Smooth muscle cell (in vitro differentiated cells): ENCODE measurements around the gene NACC2. TPM values are rescaled to one million over a fixed set of nuclear protein-coding genes. Genes with fewer than 3 reads are reported as not detected.

Experiments
- DNase-seq: peaks from one replicate; lab custom pipeline; 2025; ENCODE audit not compliant: unreplicated experiment; lab: John Stamatoyannopoulos, UW
- H2AFZ ChIP-seq: fragments of 200-600 bp; sonication (generic); 2 replicates; pipeline ENCODE4 v1.6.0; 2016; ENCODE audit warnings: antibody characterized with exemption, low read depth, mild to moderate bottlenecking
- H3F3A ChIP-seq: fragments of 200-600 bp; sonication (generic); 2 replicates; pipeline ENCODE4 v1.6.0; 2017; ENCODE audit warnings: antibody characterized with exemption, low read depth
- H3K27ac ChIP-seq: fragments of 200-600 bp; sonication (generic); 2 replicates; pipeline ENCODE4 v1.5.1; 2016; ENCODE audit warnings: low read depth, mild to moderate bottlenecking
- H3K27me3 ChIP-seq: fragments of 200-600 bp; sonication (generic); 2 replicates; pipeline ENCODE4 v1.6.1; 2016; ENCODE audit warnings: low read depth, mild to moderate bottlenecking
- H3K36me3 ChIP-seq: fragments of 200-600 bp; sonication (generic); 2 replicates; pipeline ENCODE4 v1.5.1; 2016; ENCODE audit warnings: low read depth
- H3K4me1 ChIP-seq: fragments of 200-600 bp; sonication (generic); 2 replicates; pipeline ENCODE4 v1.5.1; 2016; ENCODE audit warnings: low read depth
- H3K4me2 ChIP-seq: fragments of 200-600 bp; sonication (generic); 2 replicates; pipeline ENCODE4 v1.6.0; 2016; ENCODE audit warnings: mild to moderate bottlenecking
- H3K4me3 ChIP-seq: fragments of 200-600 bp; sonication (generic); 2 replicates; pipeline ENCODE4 v1.5.1; 2016; ENCODE audit warnings: mild to moderate bottlenecking
- H3K79me2 ChIP-seq: fragments of 200-600 bp; sonication (generic); 2 replicates; pipeline ENCODE4 v1.6.0; 2016; ENCODE audit warnings: low read depth, mild to moderate bottlenecking
- H3K9ac ChIP-seq: fragments of 200-600 bp; sonication (generic); 2 replicates; pipeline ENCODE4 v1.6.0; 2016; ENCODE audit warnings: low read depth
- H3K9me3 ChIP-seq: fragments of 200-600 bp; sonication (generic); replicated peaks from 2 replicates; pipeline ENCODE4 v1.5.1; 2016; ENCODE audit warnings: low read depth
- H4K20me1 ChIP-seq: fragments of 200-600 bp; sonication (generic); 2 replicates; pipeline ENCODE4 v1.6.0; 2016; ENCODE audit warnings: low read depth
- WGBS: methylation state at CpG from one replicate; pipeline ENCODE4 v1.1.7; 2016; ENCODE audit warnings: low lambda C conversion rate; 5-methylcytosine and 5-hydroxymethylcytosine counted together
- polyA plus RNA-seq: library from polyadenylated mRNA; unstranded; fragments of >200 nt; fragmentation: Nextera tagmentation; extraction: Ambion mirVana; gene quantifications from 2 replicates; pipeline ENCODE4 v1.2.1, GENCODE V29; 2016
- total RNA-seq: library from RNA; depleted of rRNA; stranded (reverse); fragments of >200 nt; gene quantifications from 2 replicates; pipeline ENCODE4 v1.2.3, GENCODE V29; 2014
- TF ChIP-seq, protein P1 (sequence below): fragments of 200-600 bp; sonication (generic); IDR thresholded peaks from 2 replicates; pipeline ENCODE4 v1.5.1; 2017; ENCODE audit warnings: borderline replicate concordance, mild to moderate bottlenecking, antibody characterized with exemption; ENCODE audit not compliant: insufficient read depth, poor library complexity, severe bottlenecking

Gene NACC2
- total and polyA plus RNA-seq, 2 experiments from 2014 or later = 6.7 to 8.8 TPM

DNA sequence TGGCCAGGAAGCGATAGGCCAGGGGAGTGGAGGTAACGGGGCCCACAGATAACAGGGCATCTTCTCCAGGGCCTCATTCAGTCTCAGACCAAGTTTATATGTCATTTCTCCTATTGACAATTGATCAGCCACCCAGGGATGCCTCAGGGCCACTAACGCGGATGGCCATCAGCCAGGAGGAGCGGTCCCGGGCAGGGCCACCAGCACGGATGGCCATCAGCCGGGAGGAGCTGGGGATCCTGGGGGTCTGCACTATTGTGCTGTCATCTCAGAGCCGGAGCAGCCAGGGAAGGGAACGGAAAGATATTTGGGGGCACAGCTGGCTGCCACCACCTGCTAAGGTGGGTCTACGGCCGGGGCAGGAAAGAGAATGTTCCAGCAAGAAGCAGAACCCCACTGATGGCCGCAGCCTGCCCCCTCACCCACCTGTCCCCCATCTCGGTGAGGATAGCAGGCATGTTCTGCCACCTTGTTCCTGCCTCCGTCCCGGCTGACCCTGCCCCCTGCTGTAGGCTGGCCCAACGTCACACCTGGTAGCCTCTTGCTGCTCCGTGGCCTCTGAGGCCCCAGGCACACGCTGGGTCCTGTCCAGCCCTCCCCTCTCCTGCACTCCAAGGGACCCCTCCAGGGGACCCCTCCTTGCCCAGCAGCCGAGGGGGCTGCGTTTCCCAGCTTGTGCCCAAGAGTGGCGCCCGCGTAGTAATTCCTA lies 112.4 kb downstream of the NACC2 start:
- no peak overlapping the region for H3K9ac ChIP-seq
- H3F3A ChIP-seq = peaks cover 5% of the 10 kb centered on the region
- TF ChIP-seq, protein P1, sequence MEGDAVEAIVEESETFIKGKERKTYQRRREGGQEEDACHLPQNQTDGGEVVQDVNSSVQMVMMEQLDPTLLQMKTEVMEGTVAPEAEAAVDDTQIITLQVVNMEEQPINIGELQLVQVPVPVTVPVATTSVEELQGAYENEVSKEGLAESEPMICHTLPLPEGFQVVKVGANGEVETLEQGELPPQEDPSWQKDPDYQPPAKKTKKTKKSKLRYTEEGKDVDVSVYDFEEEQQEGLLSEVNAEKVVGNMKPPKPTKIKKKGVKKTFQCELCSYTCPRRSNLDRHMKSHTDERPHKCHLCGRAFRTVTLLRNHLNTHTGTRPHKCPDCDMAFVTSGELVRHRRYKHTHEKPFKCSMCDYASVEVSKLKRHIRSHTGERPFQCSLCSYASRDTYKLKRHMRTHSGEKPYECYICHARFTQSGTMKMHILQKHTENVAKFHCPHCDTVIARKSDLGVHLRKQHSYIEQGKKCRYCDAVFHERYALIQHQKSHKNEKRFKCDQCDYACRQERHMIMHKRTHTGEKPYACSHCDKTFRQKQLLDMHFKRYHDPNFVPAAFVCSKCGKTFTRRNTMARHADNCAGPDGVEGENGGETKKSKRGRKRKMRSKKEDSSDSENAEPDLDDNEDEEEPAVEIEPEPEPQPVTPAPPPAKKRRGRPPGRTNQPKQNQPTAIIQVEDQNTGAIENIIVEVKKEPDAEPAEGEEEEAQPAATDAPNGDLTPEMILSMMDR = no peak
- no peak overlapping the region for H3K4me3 ChIP-seq
- WGBS = 90% methylated on average over 24 of the region's 24 CpGs
- no peak overlapping the region for H2AFZ ChIP-seq
- H3K27ac ChIP-seq = no peak overlapping the region
- H4K20me1 ChIP-seq = no peaks in the 10 kb centered on the region
- no peak overlapping the region for H3K4me2 ChIP-seq
- no peaks in the 10 kb centered on the region for H3K27me3 ChIP-seq
- no peaks in the 10 kb centered on the region for H3K36me3 ChIP-seq
- no peaks in the 10 kb centered on the region for H3K9me3 ChIP-seq
- no peaks in the 10 kb centered on the region for H3K4me1 ChIP-seq
- no peak for DNase-seq
- no peaks in the 10 kb centered on the region for H3K79me2 ChIP-seq

DNA sequence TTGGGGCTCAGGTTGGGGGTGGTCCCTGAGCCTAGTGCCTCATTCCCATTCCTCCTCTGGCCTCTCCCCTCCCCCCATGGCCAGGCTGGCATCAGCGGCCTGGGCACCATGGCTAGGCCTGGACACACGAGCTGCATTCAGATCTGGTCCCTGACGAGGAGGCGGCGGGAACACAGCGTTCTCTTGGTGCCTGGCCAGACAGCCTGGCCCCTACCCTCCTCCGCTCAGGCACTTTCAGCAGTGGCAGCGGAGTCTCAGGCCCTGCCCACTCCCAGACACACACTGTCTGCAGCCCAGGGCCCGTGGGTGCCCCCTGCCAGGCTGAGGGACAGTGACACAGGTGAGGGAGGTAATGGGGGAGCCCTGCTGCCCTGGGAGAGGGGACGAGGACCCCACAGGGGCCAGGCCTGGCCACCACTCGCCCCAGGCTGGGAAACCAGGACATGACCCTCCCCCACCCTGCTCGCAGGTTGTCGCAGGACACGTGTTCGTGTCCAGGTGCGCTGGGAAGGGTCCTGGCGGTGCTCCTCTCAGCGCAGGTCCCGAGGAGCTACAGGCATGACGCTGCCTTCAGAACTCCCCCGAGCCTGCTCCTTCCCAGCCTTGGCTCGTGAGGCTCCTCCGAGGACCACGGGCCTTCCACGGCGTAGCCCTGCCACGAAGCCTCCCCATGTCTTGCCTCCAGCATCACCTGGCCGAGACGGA lies 114.0 kb downstream of the NACC2 start:
- Histone ChIP-seq H3K79me2 (no peaks in the 10 kb centered on the region), H3K36me3 (no peaks in the 10 kb centered on the region)

GRCh38 chr9:135979547-135980166 lies 115.4 kb downstream of the NACC2 start:
- Histone ChIP-seq H3F3A (peaks cover 5% of the 10 kb centered on the region), H3K9ac (no peak overlapping the region)
- 84% methylated on average over 19 of the region's 19 CpGs for WGBS

More for the DNA sequence above, 114.0 kb downstream of the NACC2 start:
- H3K4me1 ChIP-seq = peaks cover 9% of the 10 kb centered on the region
- H2AFZ ChIP-seq = no peak overlapping the region
- no peaks in the 10 kb centered on the region for H4K20me1 ChIP-seq
- H3K4me3 ChIP-seq = no peak overlapping the region
- no peak for DNase-seq
- H3K27me3 ChIP-seq = no peaks in the 10 kb centered on the region
- 92% methylated on average over 29 of the region's 29 CpGs for WGBS
- TF ChIP-seq, protein P1 = no peak
- H3K9ac ChIP-seq = no peak overlapping the region
- no peak overlapping the region for H3K4me2 ChIP-seq
- no peak overlapping the region for H3K27ac ChIP-seq
- no peaks in the 10 kb centered on the region for H3K9me3 ChIP-seq
- peaks cover 5% of the 10 kb centered on the region for H3F3A ChIP-seq

More at GRCh38 chr9:135979547-135980166, 115.4 kb downstream of the NACC2 start:
- no peaks in the 10 kb centered on the region for H3K36me3 ChIP-seq
- H3K27ac ChIP-seq = no peak overlapping the region
- H3K4me3 ChIP-seq = no peak overlapping the region
- no peaks in the 10 kb centered on the region for H3K9me3 ChIP-seq
- H3K4me1 ChIP-seq = peaks cover 9% of the 10 kb centered on the region
- TF ChIP-seq, protein P1 = no peak
- no peak for DNase-seq
- no peaks in the 10 kb centered on the region for H4K20me1 ChIP-seq
- H3K27me3 ChIP-seq = no peaks in the 10 kb centered on the region
- no peak overlapping the region for H3K4me2 ChIP-seq
- no peak overlapping the region for H2AFZ ChIP-seq
- no peaks in the 10 kb centered on the region for H3K79me2 ChIP-seq
